Panc1 (cell line): ENCODE data around the gene FRYL. TPM values are rescaled to one million over a fixed set of nuclear protein-coding genes. Genes with fewer than 3 reads are reported as not detected.

Experiments used
- ATAC-seq: fragments of 200-7000 bp; cut with Tn5 transposase; 2 replicates; pipeline ENCODE4 v1.9.1; 2020; ENCODE audit warnings: mild to moderate bottlenecking, moderate library complexity
- BruUV-seq: library from RNA; stranded (reverse); fragments of 400-500 nt; replicated peaks from 2 replicates; lab custom pipeline; 2021; lab: Mats Ljungman, UMichigan
- CTCF ChIA-PET: fragments of 300-600 bp; sonication (Branson Sonifier 250); formaldehyde crosslinking; loops from one replicate; lab custom pipeline; 2022; ENCODE audit warnings: antibody characterized with exemption; lab: Charles Lee
- POLR2A ChIA-PET: fragments of 300-600 bp; sonication (Branson Sonifier 250); formaldehyde crosslinking; loops from one replicate; lab custom pipeline; 2022; ENCODE audit warnings: antibody characterized with exemption; lab: Charles Lee
- DNase-seq: peaks from one replicate; pipeline ENCODE4 v3.0.0-alpha.2; 2010; ENCODE audit warnings: low read depth, low spot score
- H3K27ac ChIP-seq: 2 replicates; pipeline ENCODE4 v1.5.1; 2011; ENCODE audit warnings: mild to moderate bottlenecking, low read length, inconsistent platforms
- H3K27me3 ChIP-seq: fragments of 200-500 bp; sonication (Bioruptor generic); 2 replicates; pipeline ENCODE4 v1.6.0; 2014; ENCODE audit warnings: low read length, inconsistent platforms; ENCODE audit not compliant: control insufficient read depth, insufficient read depth
- H3K36me3 ChIP-seq: fragments of 200-500 bp; sonication (Bioruptor generic); 2 replicates; pipeline ENCODE4 v1.5.1; 2014; ENCODE audit warnings: inconsistent platforms, mild to moderate bottlenecking, low read length, moderate library complexity; ENCODE audit not compliant: control insufficient read depth, insufficient read depth
- H3K4me1 ChIP-seq: 2 replicates; pipeline ENCODE4 v1.5.1; 2011; ENCODE audit warnings: inconsistent platforms, mild to moderate bottlenecking, low read length, moderate library complexity; ENCODE audit not compliant: control insufficient read depth, insufficient read depth
- H3K4me3 ChIP-seq, 2 experiments: 2 replicates each; pipeline ENCODE4 v1.5.1; 2011 to 2012; ENCODE audit warnings: low read depth in 2 of 2, low read length in 2 of 2, mild to moderate bottlenecking in 2 of 2, inconsistent platforms in 1 of 2, moderate library complexity in 1 of 2
- H3K9me3 ChIP-seq: fragments of 200-500 bp; sonication (Bioruptor generic); 2 replicates; pipeline ENCODE4 v1.5.1; 2014; ENCODE audit warnings: low read depth, mild to moderate bottlenecking, inconsistent platforms, low read length, moderate library complexity; ENCODE audit not compliant: control insufficient read depth, insufficient read depth
- POLR2AphosphoS5 ChIP-seq: IDR thresholded peaks from 2 replicates; pipeline ENCODE4 v1.6.1; 2012; ENCODE audit warnings: mild to moderate bottlenecking, low read depth, low read length, moderate library complexity
- SIN3A ChIP-seq: IDR thresholded peaks from 2 replicates; pipeline ENCODE4 v1.6.1; 2012; ENCODE audit warnings: low read depth, mild to moderate bottlenecking, low read length, moderate library complexity, borderline replicate concordance; ENCODE audit not compliant: insufficient read depth
- TCF7L2 ChIP-seq: IDR thresholded peaks from 2 replicates; pipeline ENCODE4 v1.6.1; 2011; ENCODE audit warnings: mild to moderate bottlenecking, low read depth, low read length, inconsistent platforms
- in situ Hi-C: cut with HindIII; loops from 2 replicates; pipeline ENCODE4 v1.10.0; 2016; ENCODE audit warnings: low sequenced_read_pairs, low pct_unique_long_range_greater_than_20kb
- intact Hi-C: fragments of 100-400 bp; cut with micrococcal nuclease; formaldehyde crosslinking; loops from one replicate; pipeline ENCODE4 v1.10.0; 2022; ENCODE audit not compliant: unreplicated experiment
- total RNA-seq: library from RNA; stranded (reverse); gene quantifications from one replicate; pipeline ENCODE4 v1.2.1, GENCODE V29; 2021; ENCODE audit not compliant: unreplicated experiment
- TF ChIP-seq, protein P1 (sequence below): fragments of 450-650 bp; IDR thresholded peaks from 2 replicates; pipeline ENCODE4 v1.5.1; 2017; ENCODE audit warnings: mild to moderate bottlenecking
- TF ChIP-seq, protein P2 (sequence below), 2 experiments: IDR thresholded peaks; 2 replicates each; pipeline ENCODE4 v1.6.1; 2011 to 2012; ENCODE audit warnings: low read depth in 2 of 2, control low read depth in 1 of 2, low read length in 1 of 2, mild to moderate bottlenecking in 1 of 2, moderate library complexity in 1 of 2; ENCODE audit not compliant: insufficient read depth in 1 of 2

Gene FRYL
- total RNA-seq, 1 experiment from 2014 or later, result 47.5 TPM

DNA sequence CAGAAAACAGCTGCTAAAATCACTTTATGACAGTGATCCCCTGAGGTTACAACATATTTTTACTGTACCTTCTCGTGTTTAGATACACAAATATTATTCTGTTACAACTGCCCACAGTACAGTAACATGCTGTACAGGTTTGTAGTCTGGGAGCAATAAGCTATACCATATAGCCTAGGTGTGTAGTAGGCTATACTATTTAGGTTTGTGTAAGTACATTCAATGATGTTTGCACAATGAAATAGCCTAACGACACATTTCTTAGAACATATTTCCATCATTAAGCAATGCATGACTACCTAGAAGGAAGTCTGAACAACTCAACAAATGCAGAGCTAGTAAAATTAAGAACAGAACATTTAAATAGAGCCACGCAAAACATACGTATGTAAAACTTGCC is 177.3 kb downstream of the FRYL start:
- CTCF ChIA-PET, result no interaction called here
- intact Hi-C loops, result no loop called here

DNA sequence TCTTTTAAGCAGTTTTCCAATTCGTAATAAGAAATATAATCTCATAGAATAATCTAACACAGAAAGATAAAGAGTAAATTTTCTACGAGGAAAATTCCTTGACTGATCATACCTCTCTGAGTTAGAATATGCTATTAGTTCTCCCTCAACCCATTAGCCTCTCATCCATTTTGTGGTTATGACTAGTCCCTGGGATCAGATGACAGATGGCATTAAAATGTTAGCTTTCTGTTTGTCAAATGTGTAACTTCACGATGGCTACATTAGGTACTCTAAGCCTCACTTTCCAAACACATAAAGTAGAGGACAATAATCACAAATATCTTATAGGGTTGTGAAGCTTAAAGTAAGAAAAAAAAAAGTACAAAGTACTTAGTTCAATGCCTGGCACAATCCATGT is 177.9 kb downstream of the FRYL start:
- Histone ChIP-seq H3K27ac (no peak overlapping the region), H3K4me1 (no peaks in the 10 kb centered on the region), H3K9me3 (no peaks in the 10 kb centered on the region), H3K27me3 (no peaks in the 10 kb centered on the region), H3K36me3 (no peaks in the 10 kb centered on the region; the same call in 1 of the 2 replicates), H3K4me3 (no peak overlapping the region)
- intact Hi-C loops (no loop called here), in situ Hi-C loops (no loop called here)
- ATAC-seq (no peak), DNase-seq (no peak)
- ChIA-PET CTCF (no interaction called here), POLR2A (no interaction called here)
- no TSS peak for BruUV-seq
- TF ChIP-seq SIN3A (no peak), POLR2AphosphoS5 (no peak), TCF7L2 (no peak)
- TF ChIP-seq, protein P1, sequence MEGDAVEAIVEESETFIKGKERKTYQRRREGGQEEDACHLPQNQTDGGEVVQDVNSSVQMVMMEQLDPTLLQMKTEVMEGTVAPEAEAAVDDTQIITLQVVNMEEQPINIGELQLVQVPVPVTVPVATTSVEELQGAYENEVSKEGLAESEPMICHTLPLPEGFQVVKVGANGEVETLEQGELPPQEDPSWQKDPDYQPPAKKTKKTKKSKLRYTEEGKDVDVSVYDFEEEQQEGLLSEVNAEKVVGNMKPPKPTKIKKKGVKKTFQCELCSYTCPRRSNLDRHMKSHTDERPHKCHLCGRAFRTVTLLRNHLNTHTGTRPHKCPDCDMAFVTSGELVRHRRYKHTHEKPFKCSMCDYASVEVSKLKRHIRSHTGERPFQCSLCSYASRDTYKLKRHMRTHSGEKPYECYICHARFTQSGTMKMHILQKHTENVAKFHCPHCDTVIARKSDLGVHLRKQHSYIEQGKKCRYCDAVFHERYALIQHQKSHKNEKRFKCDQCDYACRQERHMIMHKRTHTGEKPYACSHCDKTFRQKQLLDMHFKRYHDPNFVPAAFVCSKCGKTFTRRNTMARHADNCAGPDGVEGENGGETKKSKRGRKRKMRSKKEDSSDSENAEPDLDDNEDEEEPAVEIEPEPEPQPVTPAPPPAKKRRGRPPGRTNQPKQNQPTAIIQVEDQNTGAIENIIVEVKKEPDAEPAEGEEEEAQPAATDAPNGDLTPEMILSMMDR, result no peak
- TF ChIP-seq, protein P2, sequence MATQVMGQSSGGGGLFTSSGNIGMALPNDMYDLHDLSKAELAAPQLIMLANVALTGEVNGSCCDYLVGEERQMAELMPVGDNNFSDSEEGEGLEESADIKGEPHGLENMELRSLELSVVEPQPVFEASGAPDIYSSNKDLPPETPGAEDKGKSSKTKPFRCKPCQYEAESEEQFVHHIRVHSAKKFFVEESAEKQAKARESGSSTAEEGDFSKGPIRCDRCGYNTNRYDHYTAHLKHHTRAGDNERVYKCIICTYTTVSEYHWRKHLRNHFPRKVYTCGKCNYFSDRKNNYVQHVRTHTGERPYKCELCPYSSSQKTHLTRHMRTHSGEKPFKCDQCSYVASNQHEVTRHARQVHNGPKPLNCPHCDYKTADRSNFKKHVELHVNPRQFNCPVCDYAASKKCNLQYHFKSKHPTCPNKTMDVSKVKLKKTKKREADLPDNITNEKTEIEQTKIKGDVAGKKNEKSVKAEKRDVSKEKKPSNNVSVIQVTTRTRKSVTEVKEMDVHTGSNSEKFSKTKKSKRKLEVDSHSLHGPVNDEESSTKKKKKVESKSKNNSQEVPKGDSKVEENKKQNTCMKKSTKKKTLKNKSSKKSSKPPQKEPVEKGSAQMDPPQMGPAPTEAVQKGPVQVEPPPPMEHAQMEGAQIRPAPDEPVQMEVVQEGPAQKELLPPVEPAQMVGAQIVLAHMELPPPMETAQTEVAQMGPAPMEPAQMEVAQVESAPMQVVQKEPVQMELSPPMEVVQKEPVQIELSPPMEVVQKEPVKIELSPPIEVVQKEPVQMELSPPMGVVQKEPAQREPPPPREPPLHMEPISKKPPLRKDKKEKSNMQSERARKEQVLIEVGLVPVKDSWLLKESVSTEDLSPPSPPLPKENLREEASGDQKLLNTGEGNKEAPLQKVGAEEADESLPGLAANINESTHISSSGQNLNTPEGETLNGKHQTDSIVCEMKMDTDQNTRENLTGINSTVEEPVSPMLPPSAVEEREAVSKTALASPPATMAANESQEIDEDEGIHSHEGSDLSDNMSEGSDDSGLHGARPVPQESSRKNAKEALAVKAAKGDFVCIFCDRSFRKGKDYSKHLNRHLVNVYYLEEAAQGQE (IDR thresholded peaks at IDR 0.05; ENCODE audit: insufficient read depth in 1 of 2, low read depth in 2 of 2, low read length in 1 of 2), result no peak

More for the DNA sequence above, 177.3 kb downstream of the FRYL start:
- Histone ChIP-seq H3K36me3 (no peaks in the 10 kb centered on the region; the same call in 1 of the 2 replicates), H3K27ac (no peak overlapping the region), H3K27me3 (no peaks in the 10 kb centered on the region), H3K4me1 (no peaks in the 10 kb centered on the region), H3K4me3 (no peak overlapping the region), H3K9me3 (no peaks in the 10 kb centered on the region)
- TF ChIP-seq TCF7L2 (no peak), POLR2AphosphoS5 (no peak)
- no TSS peak for BruUV-seq
- POLR2A ChIA-PET, result no interaction called here
- DNase-seq (no peak), ATAC-seq (no peak)
- in situ Hi-C loops, result no loop called here

DNA sequence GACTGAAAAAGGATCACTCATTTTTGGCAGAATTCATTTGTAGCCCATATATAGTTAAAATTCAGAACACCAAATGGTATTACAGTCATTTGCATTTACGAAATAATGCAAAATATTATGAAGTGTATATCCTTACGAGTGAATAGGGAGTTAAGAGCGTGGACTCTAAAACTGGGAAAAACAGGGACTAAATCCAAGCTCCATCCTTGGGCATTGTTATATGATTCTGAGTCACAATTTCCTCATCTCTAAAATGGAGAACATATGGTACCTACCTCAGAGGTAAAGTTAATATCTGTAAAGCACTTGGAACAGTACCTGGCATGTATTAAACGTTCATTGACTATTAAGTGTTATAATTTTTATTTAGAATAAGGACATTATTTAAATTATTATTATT is 183.7 kb downstream of the FRYL start:
- no TSS peak for BruUV-seq
- TF ChIP-seq POLR2AphosphoS5 (no peak), SIN3A (no peak)
- TF ChIP-seq, protein P1, result no peak
- TF ChIP-seq, protein P2 (IDR thresholded peaks at IDR 0.05; ENCODE audit: insufficient read depth in 1 of 2, low read depth in 2 of 2, low read length in 1 of 2), result no peak
- intact Hi-C loops, result no loop called here
- ChIA-PET CTCF (no interaction called here), POLR2A (no interaction called here)
- Histone ChIP-seq H3K9me3 (no peaks in the 10 kb centered on the region), H3K27ac (no peak overlapping the region), H3K27me3 (no peaks in the 10 kb centered on the region), H3K4me1 (no peaks in the 10 kb centered on the region), H3K4me3 (no peak overlapping the region), H3K36me3 (no peaks in the 10 kb centered on the region; the same call in none of the 2 replicates)
- ATAC-seq (no peak), DNase-seq (no peak)
- in situ Hi-C loops, result no loop called here
